Dermis blood vessel endothelial cell (primary cell): ENCODE data around the gene MDFI. TPM values are rescaled to one million over a fixed set of nuclear protein-coding genes. Genes with fewer than 3 reads are reported as not detected.

Experiments used
- DNase-seq: peaks from one replicate; pipeline ENCODE4 v3.0.0; 2010
- total RNA-seq: library from RNA; depleted of rRNA; stranded (reverse); fragments of >200 nt; gene quantifications from 2 replicates; pipeline ENCODE4 v1.2.3, GENCODE V29; 2014

MDFI gene, protein sequence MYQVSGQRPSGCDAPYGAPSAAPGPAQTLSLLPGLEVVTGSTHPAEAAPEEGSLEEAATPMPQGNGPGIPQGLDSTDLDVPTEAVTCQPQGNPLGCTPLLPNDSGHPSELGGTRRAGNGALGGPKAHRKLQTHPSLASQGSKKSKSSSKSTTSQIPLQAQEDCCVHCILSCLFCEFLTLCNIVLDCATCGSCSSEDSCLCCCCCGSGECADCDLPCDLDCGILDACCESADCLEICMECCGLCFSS
- total RNA-seq, result 34.0 and 37.8 TPM in 2 replicates

DNA sequence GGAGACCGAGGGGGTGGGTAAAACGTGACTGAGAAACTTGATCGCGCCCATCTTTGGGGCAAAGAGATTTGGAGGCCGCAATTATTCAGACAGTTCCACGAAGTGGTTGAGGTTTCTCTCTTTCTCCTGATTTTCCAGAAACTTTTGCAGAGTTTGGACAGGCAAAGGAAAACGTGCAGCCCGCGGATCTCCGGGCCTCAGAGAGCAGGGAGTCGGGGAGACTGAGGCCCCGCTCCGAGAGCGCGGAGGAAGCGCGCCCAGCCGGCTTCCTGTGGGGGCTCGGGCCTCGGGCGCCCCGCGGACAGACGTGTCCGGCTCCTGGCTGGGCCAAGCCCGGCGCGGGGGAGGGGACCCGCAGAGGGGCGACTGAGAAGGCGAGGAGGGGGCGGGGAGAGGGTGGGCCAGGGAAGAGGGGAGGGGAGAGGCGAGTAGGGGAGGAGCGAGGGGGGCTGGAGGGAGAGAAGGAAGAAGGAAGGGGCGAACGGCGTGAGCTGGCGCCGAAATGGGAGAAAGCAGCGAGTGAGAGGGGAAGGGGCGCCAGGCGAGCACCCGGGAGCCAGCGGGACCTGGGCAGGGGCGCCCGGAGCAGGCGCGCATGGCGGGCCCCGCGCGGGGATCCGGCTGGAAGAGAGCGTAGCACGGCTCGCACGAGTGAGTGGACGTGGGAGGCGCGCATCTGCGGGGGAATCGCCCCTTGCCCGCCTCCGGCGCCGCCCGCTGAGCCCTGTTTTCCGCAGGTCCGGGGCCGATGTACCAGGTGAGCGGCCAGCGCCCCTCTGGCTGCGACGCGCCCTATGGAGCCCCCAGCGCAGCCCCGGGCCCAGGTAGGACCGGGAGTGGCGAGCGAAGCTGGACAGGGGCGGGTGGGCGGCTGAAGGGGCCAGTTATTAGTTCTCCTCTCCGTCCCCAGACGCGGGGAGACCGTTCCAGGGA lies at the start of gene MDFI:
MDFI (plus strand) TSS at position 467 of the 933 bp plus-strand sequence; CDS start at position 749, 282 bp downstream.
- peak; percentile 27 for DNase-seq

DNA sequence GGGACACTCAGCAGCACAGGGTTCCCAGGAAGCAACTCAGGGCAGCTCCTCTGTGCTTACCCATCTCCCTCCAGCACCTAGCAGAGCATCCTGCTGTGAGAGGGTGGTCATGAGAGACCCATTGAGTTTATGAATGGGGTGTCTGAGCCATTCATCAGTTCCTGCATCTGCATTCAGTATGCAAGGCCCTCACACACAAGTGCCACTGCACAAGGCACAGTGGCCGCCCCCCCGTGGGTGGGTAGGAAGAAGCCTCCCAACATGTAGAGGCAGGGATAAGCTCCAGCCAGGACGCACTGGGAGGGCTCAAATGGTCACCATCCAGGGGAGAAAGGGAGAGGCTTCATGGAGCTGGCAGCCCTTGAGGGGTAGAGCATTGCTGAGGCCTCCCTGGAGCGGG lies 49.0 kb upstream of the MDFI start:
- DNase-seq, result no peak

DNA sequence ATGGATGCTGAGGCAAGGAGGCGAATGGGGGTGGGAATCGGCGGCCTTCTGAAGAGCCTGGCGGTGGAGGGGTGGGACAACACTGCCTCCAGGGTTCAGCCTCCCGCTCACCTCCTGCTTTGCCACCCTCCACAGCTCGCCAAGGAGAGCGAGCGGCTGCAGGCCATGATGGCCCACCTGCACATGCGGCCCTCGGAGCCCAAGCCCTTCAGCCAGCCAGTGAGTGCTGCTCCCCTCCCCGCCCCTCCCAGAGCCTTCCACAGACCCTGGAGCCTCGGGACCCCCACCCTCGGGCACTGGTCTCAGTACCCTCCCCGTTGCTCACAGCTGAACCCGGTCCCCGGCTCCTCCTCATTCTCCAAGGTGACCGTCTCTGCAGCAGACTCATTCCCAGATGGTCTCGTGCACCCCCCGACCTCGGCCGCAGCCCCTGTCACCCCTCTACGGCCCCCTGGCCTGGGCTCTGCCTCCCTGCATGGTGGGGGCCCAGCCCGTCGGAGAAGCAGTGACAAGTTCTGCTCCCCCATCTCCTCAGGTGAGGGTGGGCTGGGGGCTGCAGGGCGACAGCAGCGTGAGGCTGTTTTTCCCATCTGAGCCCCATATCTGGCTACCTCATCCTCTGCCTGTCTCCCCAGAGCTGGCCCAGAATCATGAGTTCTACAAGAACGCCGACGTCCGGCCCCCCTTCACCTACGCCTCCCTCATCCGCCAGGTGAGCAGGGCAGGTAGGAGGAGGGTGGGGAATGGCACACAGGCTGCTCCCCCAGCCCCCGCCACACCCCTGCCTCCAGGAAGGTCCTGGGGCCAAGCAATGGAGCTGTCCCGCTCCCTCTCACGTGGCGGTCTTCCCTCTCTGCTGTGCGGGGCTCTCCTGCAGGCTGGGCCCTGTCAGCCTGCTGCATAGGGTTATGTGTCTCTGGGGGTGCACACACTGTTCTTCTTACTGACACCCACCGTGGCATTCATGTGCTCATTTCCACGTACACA lies 48.3 kb upstream of the MDFI start:
- no peak for DNase-seq

DNA sequence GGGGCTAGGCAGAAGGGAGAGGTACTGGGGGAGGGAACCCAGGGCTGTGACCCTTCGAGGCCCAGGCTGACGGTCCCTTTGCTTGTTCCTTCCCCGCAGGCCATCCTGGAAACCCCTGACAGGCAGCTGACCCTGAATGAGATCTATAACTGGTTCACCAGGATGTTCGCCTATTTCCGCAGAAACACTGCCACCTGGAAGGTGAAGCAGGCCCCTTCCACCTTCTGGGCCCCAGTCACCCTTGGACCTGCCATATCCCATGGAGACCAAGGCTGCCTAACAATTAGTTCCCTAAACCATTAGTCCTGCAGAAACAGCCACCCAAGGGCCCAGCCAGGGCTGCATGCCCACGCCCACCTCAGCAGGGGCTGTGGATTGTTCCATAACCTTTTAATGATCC lies 47.1 kb upstream of the MDFI start:
- no peak for DNase-seq

DNA sequence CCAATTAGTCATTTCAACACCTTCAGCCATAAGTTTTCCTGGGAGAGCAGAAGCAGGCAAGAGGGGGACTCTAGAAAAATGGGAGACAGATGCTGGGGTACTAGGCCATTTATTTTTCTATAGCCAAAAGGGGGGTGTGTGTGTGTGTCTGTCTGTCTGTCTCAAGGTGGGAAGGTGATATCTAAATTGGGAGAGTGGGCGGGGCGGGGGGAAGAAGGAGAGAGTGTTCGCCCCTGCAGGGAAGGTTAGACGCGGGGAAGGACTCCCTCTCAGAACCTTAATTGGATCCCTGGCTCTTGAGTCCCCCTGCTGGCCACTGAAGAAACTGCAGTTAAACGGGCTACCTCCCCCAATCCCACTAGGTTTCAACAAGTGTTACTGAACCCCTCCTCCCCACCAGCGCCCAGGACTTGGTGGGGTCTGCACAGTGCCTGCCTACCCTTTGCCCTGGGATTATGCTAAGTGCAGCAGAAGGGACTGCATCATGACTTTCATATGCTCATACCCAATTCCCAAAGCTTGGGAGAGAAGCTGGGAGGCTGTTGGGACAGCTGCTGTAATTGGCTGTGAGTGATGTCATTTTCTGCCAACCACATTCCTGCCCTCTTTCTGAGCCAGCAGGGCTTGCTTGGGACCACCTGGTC lies 46.3 kb upstream of the MDFI start:
- DNase-seq, result peak; percentile 78

DNA sequence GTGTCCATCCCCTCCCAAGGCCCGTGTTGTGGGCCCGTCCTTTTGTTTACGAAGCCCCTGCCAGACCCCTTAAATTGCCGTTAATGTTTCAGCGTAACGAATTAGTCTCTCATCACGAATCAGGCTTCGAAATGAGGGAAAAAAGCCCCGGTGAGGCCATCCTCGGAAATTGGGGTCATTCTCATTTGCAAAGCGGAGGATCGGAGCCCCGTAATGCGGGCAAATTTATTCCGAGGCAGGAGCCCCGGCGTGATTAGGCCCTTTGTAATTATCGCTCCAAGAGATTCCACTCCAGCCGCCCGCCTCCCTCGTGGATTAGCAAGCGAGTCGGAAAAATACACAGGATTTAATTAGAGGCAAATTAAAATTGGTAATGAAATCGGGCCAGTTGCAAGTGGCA lies 44.9 kb upstream of the MDFI start:
- no peak for DNase-seq

DNA sequence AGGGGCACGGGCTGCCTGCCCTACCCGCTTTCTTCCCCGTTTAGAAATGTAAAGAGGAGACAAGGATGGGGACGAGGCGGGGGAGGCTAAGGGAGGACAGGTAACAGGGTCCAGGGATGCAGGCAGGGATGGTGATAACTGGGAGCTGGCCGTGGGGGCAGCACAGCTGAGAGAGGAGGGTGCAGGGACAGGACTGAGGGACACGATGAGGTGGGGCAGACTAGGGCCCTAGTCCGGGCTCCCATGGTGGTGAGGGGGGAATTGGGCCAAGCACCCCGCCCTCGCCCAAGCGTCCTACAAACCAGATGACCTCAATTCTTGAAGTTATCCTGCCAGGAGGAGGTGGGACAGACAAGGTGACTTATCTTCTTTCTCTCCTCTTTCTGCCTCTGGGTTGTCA lies 44.4 kb upstream of the MDFI start:
- DNase-seq, result no peak

DNA sequence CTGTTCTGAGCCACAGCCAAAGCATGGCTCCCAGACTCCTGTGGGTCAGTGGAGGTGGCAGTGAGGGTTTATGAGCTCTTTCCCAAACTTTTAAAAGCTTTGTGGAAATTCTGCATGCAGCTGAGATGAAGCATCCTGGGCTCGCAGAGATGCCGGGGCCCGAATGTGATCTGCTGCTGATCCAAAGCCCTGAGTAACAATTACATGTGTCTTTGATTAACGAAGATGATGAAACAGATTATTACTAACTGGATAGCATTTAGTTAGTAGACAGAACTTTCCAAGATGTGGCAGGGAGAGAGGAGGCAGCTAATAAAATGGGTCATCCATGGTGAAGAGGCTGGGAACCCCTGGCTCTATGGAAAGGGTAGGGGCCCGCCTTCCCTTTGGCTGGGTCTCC lies 43.9 kb upstream of the MDFI start:
- no peak for DNase-seq

DNA sequence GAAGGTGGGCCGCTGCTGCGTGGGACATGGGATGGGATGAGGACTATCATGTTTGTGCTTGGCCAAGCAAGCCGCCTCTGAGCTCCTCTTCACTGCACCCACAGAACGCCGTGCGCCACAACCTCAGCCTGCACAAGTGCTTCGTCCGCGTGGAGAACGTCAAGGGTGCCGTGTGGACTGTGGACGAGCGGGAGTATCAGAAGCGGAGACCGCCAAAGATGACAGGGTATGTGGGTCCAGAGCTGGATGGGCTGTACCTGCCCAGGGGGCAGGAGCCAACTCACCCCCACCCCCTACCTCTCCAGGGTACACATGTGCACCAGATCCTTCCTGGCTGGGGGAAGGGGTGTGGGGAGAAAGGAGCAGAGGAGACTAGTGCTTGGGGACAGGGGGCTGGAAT lies 43.5 kb upstream of the MDFI start:
- no peak for DNase-seq

DNA sequence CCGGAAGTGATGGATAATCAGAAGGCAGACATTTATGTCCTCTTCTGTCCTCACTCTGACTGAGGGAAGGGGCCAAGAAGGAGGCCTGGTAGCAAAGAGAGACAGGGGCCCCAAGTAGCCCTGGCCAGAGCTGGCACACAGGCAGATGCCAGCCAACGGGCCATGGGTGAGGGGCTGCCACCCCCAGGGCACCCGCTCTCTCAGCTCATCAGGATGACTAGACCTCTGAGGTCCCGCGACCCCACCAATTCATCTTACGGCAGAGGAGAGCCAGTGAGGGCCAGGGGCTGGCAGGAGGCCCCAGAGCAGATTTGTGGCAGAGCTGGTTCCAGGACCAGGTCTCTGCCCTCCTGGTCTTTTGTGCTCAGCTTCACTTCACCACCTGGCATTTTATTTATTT lies 43.1 kb upstream of the MDFI start:
- no peak for DNase-seq

DNA sequence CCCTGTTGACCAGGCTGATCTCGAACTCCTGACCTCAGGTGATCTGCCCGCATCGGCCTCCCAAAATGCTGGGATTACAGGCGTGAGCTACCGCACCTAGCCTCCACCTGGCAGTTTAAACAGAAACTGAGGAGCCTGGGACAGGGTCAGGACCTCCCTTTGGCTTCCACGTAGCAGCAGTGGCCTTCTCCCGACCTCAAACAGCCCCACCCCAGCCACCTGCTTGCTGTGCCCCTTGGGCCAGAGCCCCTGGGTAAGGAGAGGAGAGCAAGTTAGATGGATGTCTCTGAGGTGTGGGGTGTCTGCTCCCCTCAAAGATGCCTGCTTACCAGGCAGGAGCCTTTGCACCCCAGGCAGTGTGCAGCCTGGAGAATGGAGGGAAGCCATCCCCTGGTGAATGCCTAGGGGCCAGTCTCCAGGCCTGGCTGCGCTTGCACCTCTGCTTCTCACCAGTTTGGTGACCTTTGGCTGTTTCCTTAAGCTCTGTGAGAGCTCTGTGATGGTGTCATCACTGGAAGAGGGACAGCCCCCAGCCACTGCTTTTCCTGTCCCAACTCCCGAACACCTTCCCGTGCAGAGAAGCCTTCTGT lies 42.1 kb upstream of the MDFI start:
- no peak for DNase-seq

DNA sequence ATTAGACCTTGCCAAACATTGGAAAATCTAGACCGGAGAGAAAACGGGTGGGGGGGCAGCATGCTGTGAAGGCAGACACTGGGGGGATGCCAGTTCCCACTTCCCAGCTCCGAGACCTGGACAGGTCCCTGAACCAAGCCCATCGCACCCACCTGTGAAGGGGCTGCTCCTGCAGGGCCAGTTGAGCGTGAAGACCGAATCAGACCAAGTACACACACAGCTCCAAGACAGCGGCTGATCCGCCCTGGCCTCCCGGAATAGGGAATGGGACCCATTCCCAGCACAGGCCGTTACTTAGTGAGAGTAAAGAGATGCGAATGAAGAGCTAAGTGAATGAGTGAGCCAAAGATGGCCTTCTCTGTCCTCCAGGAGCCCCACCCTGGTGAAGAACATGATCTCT lies 41.5 kb upstream of the MDFI start:
- no peak for DNase-seq

DNA sequence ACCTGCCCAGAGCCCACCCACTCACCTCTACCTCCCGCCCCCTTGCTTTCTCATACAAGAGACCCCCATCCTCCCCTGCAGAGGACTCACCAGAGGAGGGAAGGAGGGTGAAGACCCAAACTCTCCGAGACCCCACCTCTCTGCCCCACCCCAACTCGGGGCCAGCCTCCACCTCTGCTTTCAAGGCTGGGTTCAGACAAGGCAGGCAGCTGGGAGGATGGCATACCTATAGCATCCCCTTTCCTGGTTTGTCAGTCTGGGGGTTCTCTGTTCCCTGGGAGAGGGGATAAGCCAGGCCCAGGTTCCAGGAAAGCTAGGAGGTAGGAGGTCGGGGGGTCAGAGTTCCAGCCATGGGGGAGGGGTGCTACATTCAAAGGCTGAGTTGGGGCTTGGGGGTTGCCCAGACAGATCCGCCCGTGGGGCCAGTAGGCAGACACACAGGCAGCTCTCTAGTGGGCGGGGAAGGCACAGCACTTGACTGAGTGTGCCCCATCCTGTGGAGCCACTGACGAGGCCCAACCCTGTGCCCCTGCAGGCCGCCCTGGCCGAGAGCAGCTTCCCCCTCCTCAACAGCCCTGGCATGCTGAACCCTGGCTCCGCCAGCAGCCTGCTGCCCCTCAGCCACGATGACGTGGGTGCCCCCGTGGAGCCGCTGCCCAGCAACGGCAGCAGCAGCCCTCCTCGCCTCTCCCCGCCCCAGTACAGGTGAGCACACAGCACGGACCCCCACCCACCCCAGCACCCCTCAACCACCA lies 40.8 kb upstream of the MDFI start:
- DNase-seq, result no peak

DNA sequence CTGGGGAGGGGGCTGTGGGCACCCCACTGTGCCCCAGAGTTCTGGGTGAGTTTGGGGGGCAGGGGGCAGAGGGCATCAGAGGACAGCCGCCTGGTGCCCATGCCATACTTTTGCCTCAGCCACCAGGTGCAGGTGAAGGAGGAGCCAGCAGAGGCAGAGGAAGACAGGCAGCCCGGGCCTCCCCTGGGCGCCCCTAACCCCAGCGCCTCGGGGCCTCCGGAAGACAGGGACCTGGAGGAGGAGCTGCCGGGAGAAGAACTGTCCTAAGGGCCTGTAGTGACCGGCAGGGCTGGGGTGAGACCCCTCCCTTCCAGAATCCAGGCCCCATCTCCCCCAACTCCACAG lies 39.6 kb upstream of the MDFI start:
- no peak for DNase-seq

DNA sequence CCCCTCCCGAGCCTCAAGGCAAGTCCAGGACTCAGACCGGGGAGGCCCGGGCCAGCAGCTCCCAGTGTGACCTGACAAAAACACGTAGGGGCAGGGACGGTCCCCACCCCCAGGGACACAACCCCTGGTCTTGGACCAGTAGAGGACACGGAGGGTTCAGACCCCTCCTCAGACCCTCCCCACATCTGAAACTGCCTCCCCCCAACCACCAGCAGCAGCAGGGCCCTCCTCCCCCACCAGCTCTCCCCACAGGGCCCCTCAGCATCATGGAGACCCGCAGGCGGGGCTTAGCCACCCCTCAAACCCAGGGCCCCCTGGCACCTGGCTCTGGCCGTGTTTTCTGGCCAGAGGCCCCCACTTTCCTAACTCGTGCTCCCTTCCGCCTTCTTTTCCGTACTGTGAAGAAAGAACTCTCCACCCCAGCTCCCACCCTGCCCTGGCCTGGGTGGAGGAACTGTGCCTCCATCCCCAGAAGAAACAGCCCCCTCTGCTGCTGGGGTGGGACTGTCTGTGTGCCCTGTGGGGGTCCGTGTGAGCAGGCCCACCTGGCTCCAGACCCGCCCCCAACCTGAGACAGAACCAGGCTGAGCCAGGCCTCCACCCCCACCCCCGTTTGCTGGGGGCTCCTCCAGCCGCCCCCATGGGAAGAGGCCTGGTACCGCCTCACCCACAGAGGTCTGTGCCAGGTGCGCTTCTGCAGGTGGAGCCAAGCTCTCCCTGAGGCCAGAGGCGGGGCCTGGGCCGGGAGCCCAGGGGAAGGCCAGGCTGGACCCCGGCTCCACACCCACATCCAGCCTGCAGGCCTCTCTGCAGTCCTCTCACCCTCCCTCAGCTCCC lies 39.0 kb upstream of the MDFI start:
- DNase-seq, result no peak

DNA sequence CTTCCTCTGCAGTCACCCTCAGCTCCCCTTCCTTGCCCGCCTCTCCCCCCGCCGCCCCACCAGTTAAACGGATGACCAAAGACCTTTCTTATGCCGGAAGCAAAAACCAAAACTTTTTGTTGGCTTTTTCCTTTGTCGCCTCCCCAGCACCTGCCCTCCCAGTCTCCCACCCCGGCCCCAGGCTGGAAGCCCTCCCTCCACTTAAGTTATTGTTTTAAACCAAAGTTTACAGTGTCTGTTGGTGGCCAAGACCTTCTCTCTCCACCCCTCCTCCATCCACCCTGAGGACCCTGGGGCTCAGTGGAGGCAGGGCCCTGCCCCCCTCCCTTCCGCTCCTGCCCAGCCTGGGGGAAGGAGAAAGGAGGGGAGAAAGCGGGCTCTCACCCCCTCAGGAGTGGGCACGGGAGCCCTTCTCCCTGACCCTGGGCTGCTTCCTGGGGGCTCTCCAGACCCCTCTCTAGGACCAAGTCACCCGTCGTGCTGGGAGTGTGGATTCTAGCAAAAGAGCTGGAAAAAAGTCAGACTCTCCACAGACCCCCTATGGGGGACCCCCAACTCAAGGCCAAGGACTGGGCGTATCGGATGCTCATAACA lies 38.3 kb upstream of the MDFI start:
- DNase-seq, result no peak

DNA sequence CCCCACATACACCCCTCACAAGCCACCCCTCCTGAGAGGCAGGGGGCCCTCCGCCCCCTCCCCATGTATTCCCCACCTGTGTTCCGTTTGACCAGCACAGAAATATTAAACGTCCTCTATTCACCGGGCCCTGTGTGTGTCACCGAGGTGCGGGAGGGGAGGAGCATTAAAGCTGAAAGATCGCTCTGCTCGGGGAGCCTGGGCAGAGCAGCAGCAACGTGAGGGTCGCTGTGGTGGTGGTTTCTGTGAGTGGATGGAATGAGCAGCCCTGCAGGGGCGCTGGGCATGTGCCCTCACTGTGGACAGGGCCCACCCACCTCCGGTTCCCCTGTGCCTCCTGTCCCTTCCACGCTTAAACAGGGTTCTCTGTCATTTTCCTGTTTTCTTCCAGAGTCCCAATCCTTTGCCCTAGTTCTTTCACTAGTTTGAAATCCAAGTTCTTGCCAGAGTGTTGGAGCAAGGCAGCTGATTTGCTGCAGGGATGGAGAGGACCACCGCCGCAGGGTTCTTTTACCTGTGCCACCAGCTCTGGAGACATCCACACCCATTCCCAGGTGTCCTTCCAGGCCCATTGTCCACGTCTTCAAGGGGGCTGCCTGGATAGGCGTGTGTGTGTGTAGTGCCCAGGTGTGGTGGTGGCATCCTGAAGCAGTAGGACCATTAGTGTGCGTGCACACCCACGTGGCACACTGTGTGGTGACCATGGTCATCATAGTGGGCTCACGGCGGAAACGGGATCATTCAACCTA lies 37.6 kb upstream of the MDFI start:
- DNase-seq, result no peak

DNA sequence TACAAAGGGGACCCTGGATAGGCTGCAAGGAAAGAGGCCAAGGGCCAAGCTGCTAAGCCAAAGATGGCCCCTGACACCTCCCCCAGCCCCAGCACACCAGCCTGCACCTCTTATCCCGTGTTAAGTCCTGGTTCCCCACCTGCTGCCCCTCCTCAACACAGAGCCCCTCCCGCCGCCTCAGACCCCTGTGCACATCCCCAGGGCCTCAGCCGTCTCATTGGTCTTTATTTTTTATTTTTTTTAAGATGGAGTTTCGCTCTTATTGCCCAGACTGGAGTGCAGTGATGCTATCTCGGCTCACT lies 37.1 kb upstream of the MDFI start:
- no peak for DNase-seq

DNA sequence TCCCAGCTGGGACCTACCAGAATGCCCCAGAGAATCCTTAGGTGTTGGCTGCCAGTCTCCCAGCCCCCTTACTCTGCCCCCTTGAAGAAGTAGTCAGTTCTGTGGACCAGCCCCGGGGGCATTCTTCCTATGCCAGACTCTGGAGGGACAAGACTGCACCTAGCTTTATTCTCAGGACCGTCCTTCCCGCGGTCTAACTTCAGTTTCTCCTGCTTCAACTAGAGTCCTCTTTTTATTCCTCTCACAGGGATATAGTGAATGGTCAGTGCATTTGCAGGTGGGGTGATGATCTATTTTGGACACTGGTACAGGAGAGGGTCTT lies 35.9 kb upstream of the MDFI start:
- DNase-seq, result no peak
